Parathyroid adenoma (tissue), 2 donors: ENCODE measurements around the gene RER1.

Experiments
- H2AFZ ChIP-seq: fragments of 300-600 bp; sonication (generic); one replicate; pipeline ENCODE4 v1.7.0; 2017; ENCODE audit warnings: antibody characterized with exemption, mild to moderate bottlenecking
- H3K27ac ChIP-seq: fragments of 300-600 bp; sonication (generic); one replicate; pipeline ENCODE4 v1.7.0; 2017
- H3K27me3 ChIP-seq: fragments of 300-600 bp; sonication (generic); one replicate; pipeline ENCODE4 v1.7.0; 2017; ENCODE audit warnings: low read length; ENCODE audit not compliant: control insufficient read depth, insufficient read depth
- H3K36me3 ChIP-seq: fragments of 300-600 bp; sonication (generic); one replicate; pipeline ENCODE4 v1.7.0; 2017; ENCODE audit warnings: low read length; ENCODE audit not compliant: control insufficient read depth, insufficient read depth
- H3K4me1 ChIP-seq: fragments of 300-600 bp; sonication (generic); one replicate; pipeline ENCODE4 v1.7.0; 2017; ENCODE audit warnings: control low read depth
- H3K4me2 ChIP-seq: fragments of 300-600 bp; sonication (generic); one replicate; pipeline ENCODE4 v1.7.0; 2017; ENCODE audit warnings: low read length
- H3K4me3 ChIP-seq: fragments of 300-600 bp; sonication (generic); one replicate; pipeline ENCODE4 v1.7.0; 2017; ENCODE audit warnings: low read depth, low read length
- H3K79me2 ChIP-seq: fragments of 300-600 bp; sonication (generic); one replicate; pipeline ENCODE4 v1.7.0; 2017; ENCODE audit warnings: control low read depth
- H3K9ac ChIP-seq: fragments of 300-600 bp; sonication (generic); one replicate; pipeline ENCODE4 v1.7.0; 2017; ENCODE audit warnings: mild to moderate bottlenecking
- H3K9me3 ChIP-seq: fragments of 300-600 bp; sonication (generic); one replicate; pipeline ENCODE4 v1.7.0; 2017; ENCODE audit warnings: low read length; ENCODE audit not compliant: control insufficient read depth
- TF ChIP-seq, protein P1 (sequence below): fragments of 300-600 bp; sonication (generic); IDR thresholded peaks from one replicate; pipeline ENCODE4 v1.7.0; 2017; ENCODE audit warnings: antibody characterized with exemption, mild to moderate bottlenecking
- donor health status: primary hyperparathyroidism.

Gene RER1

DNA sequence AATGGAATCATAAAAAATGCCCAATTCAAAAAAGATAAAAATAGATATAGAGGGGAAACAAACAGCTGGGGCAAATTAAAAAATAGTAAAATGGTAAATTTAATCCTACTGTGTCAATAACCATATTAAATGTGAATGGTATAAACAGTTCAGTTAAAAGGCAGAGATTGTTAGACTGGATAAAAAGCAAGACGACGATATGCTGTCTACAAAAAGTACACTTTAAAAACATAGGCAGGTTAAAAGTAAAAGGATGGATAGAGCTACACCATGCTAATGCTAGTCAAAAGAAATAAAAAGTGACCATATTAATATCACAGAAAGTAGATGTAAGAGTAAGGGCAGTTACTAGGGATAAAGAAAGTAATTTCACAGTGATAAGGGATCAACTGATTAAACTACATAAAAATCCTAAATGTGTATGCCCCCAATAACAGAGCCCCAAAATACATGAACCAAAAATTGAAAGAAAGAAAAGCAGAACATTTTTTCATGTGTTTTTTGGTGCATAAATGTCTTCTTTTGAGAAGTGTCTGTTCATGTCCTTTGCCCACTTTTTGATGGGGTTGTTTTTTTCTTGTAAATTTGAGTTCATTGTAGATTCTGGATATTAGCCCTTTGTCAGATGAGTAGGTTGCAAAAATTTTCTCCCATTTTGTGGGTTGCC, 27.7 kb upstream of the RER1 start:
- Histone ChIP-seq H3K36me3 (no peaks in the 10 kb centered on the region), H3K4me3 (no peak overlapping the region), H3K4me2 (no peak overlapping the region), H3K9ac (no peak overlapping the region), H3K79me2 (no peaks in the 10 kb centered on the region), H2AFZ (no peak overlapping the region), H3K4me1 (no peaks in the 10 kb centered on the region), H3K27me3 (no peaks in the 10 kb centered on the region), H3K27ac (no peak overlapping the region), H3K9me3 (no peaks in the 10 kb centered on the region)
- TF ChIP-seq, protein P1, sequence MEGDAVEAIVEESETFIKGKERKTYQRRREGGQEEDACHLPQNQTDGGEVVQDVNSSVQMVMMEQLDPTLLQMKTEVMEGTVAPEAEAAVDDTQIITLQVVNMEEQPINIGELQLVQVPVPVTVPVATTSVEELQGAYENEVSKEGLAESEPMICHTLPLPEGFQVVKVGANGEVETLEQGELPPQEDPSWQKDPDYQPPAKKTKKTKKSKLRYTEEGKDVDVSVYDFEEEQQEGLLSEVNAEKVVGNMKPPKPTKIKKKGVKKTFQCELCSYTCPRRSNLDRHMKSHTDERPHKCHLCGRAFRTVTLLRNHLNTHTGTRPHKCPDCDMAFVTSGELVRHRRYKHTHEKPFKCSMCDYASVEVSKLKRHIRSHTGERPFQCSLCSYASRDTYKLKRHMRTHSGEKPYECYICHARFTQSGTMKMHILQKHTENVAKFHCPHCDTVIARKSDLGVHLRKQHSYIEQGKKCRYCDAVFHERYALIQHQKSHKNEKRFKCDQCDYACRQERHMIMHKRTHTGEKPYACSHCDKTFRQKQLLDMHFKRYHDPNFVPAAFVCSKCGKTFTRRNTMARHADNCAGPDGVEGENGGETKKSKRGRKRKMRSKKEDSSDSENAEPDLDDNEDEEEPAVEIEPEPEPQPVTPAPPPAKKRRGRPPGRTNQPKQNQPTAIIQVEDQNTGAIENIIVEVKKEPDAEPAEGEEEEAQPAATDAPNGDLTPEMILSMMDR, result no peak

DNA sequence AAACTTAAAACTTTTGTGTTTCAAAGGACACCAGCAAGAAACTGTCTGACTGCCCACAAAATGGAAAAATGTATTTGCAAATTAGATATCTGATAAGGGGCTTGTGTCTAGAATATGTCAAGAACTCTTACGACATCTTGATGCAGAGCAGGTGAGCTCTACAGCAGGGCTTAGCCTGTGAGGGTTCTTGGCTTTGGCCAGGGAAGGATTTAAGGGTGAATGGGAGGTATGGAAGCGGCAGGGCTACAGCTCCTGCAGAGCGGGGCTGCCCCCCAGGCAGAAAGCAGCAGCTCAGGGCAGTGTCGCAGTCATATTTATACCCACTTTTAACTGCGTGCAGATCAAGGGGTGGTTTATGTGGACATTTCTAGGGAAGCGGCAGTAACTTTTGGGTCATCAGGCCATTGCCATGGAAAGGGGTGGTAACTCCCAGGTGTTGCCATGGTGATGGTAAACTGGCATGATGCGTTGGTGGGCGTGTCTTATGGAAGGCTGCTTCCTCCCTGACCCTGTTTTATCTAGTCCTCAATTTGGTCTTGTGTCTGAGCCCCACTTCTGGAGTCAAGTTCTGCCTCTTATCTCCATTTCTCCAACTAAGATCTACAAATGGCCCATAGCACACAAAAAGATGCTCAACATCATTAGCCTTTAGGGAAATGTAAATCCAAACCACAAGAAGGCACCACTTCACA, 23.4 kb upstream of the RER1 start:
- H3K9ac ChIP-seq, result no peak overlapping the region
- H3K9me3 ChIP-seq, result no peaks in the 10 kb centered on the region
- H3K4me1 ChIP-seq, result no peaks in the 10 kb centered on the region
- H2AFZ ChIP-seq, result no peak overlapping the region
- no peaks in the 10 kb centered on the region for H3K79me2 ChIP-seq
- H3K36me3 ChIP-seq, result no peaks in the 10 kb centered on the region
- TF ChIP-seq, protein P1, result no peak
- no peak overlapping the region for H3K4me3 ChIP-seq
- H3K27me3 ChIP-seq, result no peaks in the 10 kb centered on the region
- no peak overlapping the region for H3K4me2 ChIP-seq
- H3K27ac ChIP-seq, result no peak overlapping the region

DNA sequence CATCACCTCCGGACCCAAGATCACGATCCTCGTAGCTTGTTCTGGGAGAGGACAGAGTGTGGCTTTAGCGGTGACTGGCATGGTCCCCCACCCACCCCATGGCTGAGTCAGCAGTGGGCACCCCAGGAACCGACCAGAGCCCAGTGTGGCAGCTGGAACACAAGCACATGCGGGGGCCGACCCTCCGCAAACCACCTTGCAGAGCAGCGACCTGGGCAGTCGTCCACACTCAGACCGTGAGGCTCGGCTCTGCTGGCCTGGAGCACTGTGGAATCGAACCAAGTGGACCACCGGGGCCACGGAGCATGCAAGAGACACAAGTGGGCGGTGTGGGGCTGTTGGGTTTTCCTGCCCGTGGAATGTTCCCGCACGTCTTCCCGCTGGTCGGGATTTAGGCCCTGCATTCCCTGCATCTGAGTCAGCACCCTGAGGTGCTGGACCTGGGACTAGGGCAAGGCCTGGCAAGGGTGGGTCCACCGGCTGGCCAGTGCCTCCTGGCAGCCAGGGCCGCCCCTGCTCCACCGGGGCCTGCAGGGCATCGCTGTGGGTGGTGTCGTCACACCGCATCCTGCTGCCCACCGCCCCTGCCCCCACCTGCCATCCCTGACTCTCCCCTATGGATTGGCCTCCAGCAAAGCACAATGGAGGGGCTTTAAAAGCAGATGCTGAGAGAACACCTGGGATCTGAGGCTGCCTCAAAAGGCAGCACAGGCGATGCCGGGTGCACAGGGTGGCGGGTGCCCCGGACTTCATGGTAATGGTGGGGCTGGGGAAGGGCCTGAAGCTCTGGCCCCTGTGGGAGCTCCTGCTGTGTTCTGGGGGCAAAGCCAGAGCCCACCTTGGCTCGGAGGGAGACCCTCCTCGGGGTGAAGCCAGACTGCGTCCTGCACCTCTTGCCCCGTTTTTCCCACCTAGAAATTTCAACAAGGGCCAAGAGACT, 18.8 kb upstream of the RER1 start:
- Histone ChIP-seq H3K27ac (no peak overlapping the region), H3K9ac (no peak overlapping the region), H3K4me2 (no peak overlapping the region), H2AFZ (no peak overlapping the region), H3K9me3 (no peaks in the 10 kb centered on the region), H3K4me1 (no peaks in the 10 kb centered on the region), H3K4me3 (no peak overlapping the region), H3K27me3 (no peaks in the 10 kb centered on the region), H3K79me2 (no peaks in the 10 kb centered on the region), H3K36me3 (no peaks in the 10 kb centered on the region)
- TF ChIP-seq, protein P1, result no peak

DNA sequence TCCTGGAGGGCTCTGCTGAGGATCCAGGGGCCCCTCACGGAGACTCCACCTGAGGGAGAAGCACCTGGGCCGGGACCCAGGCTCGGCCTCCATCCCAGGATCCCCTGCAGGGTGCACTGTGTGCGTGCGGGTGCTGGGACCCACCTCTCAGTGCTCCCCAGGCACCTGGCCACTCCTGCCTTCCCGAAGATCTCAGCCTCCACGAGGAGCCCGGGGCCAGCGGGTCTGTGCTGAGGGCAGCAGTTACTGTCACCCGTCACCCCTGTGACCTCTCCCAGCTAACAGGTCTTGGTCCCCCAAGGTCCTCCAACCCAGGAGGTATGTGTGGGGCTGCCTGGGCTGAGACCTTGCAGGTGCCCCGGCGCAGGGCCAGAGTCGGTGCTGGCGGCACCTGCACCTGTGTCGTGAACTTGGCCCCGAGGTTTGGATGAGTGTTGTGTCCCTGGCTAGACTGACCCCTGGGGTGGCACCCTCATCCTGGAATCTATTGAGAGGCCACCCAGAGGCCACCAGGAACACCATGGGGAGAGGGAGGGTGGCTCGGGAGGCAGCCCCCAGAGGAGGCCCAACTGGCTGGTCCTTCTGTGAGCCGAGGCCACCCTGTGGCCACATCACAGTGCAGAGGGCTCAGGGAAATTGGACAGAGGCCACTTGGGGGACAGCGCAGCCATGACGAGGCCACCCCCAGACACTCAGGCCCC, 17.9 kb upstream of the RER1 start:
- TF ChIP-seq, protein P1, result no peak
- no peak overlapping the region for H3K4me3 ChIP-seq
- H3K36me3 ChIP-seq, result no peaks in the 10 kb centered on the region
- H3K4me2 ChIP-seq, result no peak overlapping the region
- no peaks in the 10 kb centered on the region for H3K4me1 ChIP-seq
- no peaks in the 10 kb centered on the region for H3K79me2 ChIP-seq
- H3K9me3 ChIP-seq, result no peaks in the 10 kb centered on the region
- no peak overlapping the region for H3K9ac ChIP-seq
- no peaks in the 10 kb centered on the region for H3K27me3 ChIP-seq
- H2AFZ ChIP-seq, result no peak overlapping the region
- no peak overlapping the region for H3K27ac ChIP-seq
